Liver (tissue), 9 donors: Measurements from ENCODE around the gene CLCNKB. TPM values are rescaled to one million over a fixed set of nuclear protein-coding genes. Genes with fewer than 3 reads are reported as not detected.

ENCODE experiments used
- DNase-seq: peaks from one replicate; pipeline ENCODE4 v3.0.0-alpha.2; 2017; ENCODE audit warnings: low spot score
- H3K27ac ChIP-seq, 2 donors: one replicate each; pipeline ENCODE4 v1.7.0; 2013; ENCODE audit warnings: inconsistent platforms in 2 of 2, low read length in 2 of 2, control low read depth in 1 of 2, low read depth in 1 of 2, mild to moderate bottlenecking in 1 of 2
- H3K27me3 ChIP-seq, 4 donors: one replicate each; pipeline versions ENCODE4 v1.6.1 to v1.7.0; 2013; ENCODE audit warnings: low read length in 3 of 4, inconsistent platforms in 1 of 4, mild to moderate bottlenecking in 1 of 4, moderate library complexity in 1 of 4; ENCODE audit not compliant: control insufficient read depth in 4 of 4, insufficient read depth in 4 of 4
- H3K36me3 ChIP-seq, 4 donors: one replicate each; pipeline versions ENCODE4 v1.6.1 to v1.7.0; 2013; ENCODE audit warnings: low read length in 3 of 4, mild to moderate bottlenecking in 3 of 4, low read depth in 1 of 4, moderate library complexity in 1 of 4; ENCODE audit not compliant: control insufficient read depth in 4 of 4, insufficient read depth in 3 of 4
- H3K4me1 ChIP-seq, 4 donors: one replicate each; pipeline versions ENCODE4 v1.6.1 to v1.7.0; 2013; ENCODE audit warnings: low read length in 3 of 4, mild to moderate bottlenecking in 3 of 4, moderate library complexity in 1 of 4; ENCODE audit not compliant: control insufficient read depth in 4 of 4, insufficient read depth in 4 of 4
- H3K4me3 ChIP-seq, 3 donors: one replicate each; pipeline versions ENCODE4 v1.6.1 to v1.7.0; 2013; ENCODE audit warnings: low read length in 3 of 3, control low read depth in 1 of 3, low read depth in 1 of 3, mild to moderate bottlenecking in 1 of 3
- H3K9ac ChIP-seq, 2 donors: one replicate each; pipeline ENCODE4 v1.7.0; 2013; ENCODE audit warnings: low read length in 2 of 2, mild to moderate bottlenecking in 2 of 2, moderate library complexity in 2 of 2, control low read depth in 1 of 2, low read depth in 1 of 2
- H3K9me3 ChIP-seq, 4 donors: one replicate each; pipeline versions ENCODE4 v1.6.1 to v1.7.0; 2013; ENCODE audit warnings: low read length in 3 of 4; ENCODE audit not compliant: control insufficient read depth in 4 of 4
- CTCF ChIP-seq: fragments of 150-350 bp; IDR thresholded peaks from 2 replicates; pipeline ENCODE4 v1.5.1; 2017; ENCODE audit warnings: improper control_type of control experiment, low read depth, low read length; ENCODE audit not compliant: missing input control
- EGR1 ChIP-seq, 2 donors: IDR thresholded peaks; 2 replicates each; pipeline ENCODE4 v1.6.1; 2016 to 2018; ENCODE audit warnings: antibody characterized with exemption in 2 of 2, low read depth in 2 of 2
- FOXA2 ChIP-seq: IDR thresholded peaks from 2 replicates; pipeline ENCODE4 v1.6.1; 2016; ENCODE audit warnings: antibody characterized with exemption
- GABPA ChIP-seq, 2 donors: IDR thresholded peaks in 1 of 2; conservative IDR thresholded peaks in 1 of 2; 2 replicates each; pipeline ENCODE4 v1.6.1; 2016; ENCODE audit warnings: antibody characterized with exemption in 2 of 2, mild to moderate bottlenecking in 1 of 2, moderate library complexity in 1 of 2
- HNF4A ChIP-seq, 2 donors: conservative IDR thresholded peaks; 2 replicates each; pipeline ENCODE4 v1.6.1; 2016; ENCODE audit warnings: antibody characterized with exemption in 2 of 2, mild to moderate bottlenecking in 2 of 2
- HNF4G ChIP-seq: IDR thresholded peaks from 2 replicates; pipeline ENCODE4 v1.6.1; 2016; ENCODE audit warnings: antibody characterized with exemption
- JUND ChIP-seq, 2 donors: IDR thresholded peaks; 2 replicates each; pipeline ENCODE4 v1.6.1; 2016; ENCODE audit warnings: antibody characterized with exemption in 2 of 2
- NR2F2 ChIP-seq: IDR thresholded peaks from 2 replicates; pipeline ENCODE4 v1.6.1; 2016; ENCODE audit warnings: antibody characterized with exemption
- REST ChIP-seq: IDR thresholded peaks from 2 replicates; pipeline ENCODE4 v1.6.1; 2016; ENCODE audit warnings: antibody characterized with exemption, mild to moderate bottlenecking
- SP1 ChIP-seq: IDR thresholded peaks from 2 replicates; pipeline ENCODE4 v1.6.1; 2018; ENCODE audit warnings: antibody characterized with exemption, mild to moderate bottlenecking
- YY1 ChIP-seq: IDR thresholded peaks from 2 replicates; pipeline ENCODE4 v1.6.1; 2016; ENCODE audit warnings: antibody characterized with exemption, mild to moderate bottlenecking
- WGBS: extraction: QIAGEN DNeasy Blood & Tissue Kit; methylation state at CpG from one replicate; pipeline ENCODE4 v1.1.7; 2013; 5-methylcytosine and 5-hydroxymethylcytosine counted together
- polyA plus RNA-seq, 2 donors: library from polyadenylated mRNA; stranded (reverse) in 1 of 2; unstranded in 1 of 2; fragments of 200-250 nt in 1 of 2; fragments of >200 nt in 1 of 2; fragmentation: Nextera tagmentation in 1 of 2; extraction: Ambion mirVana in 1 of 2; gene quantifications; one replicate each; pipeline versions ENCODE4 v1.2.1 to v1.2.3, GENCODE V29; 2013 to 2015
- total RNA-seq, 2 donors: library from RNA; depleted of rRNA; stranded (reverse); fragments of >200 nt; gene quantifications; one replicate each; pipeline ENCODE4 v1.2.3, GENCODE V29; 2014
- TF ChIP-seq, protein P1 (sequence below): IDR thresholded peaks from 2 replicates; pipeline ENCODE4 v1.6.1; 2016; ENCODE audit warnings: antibody characterized with exemption
- TF ChIP-seq, protein P2 (sequence below): IDR thresholded peaks from 2 replicates; pipeline ENCODE4 v1.6.1; 2016; ENCODE audit warnings: antibody characterized with exemption
- donor health status: healthy.
- donor health status: healthy.
- donor health status: healthy.
- donor health status: healthy.
- donor health status: healthy.

CLCNKB gene
- total and polyA plus RNA-seq, 4 donors = not detected

DNA sequence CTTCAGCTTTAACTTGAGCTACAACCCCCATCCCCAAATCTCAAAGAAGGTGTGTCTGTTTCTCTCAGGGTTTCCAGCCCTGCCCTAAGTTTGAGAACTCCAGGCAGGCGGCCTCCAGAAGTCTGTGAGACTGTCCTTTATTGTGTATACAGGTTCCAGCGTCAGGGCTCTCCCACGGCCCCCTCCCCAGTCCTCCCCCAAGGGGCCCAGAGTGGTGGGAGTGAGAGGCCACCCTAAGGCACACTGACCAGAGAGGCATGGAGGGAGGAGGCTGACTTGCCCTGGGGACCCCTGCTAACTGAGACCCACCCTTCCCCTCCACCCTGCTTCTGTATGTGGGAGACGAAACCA lies 29.7 kb upstream of the CLCNKB start:
- no peak for TF ChIP-seq JUND (IDR thresholded peaks at IDR 0.05)
- TF ChIP-seq EGR1 (IDR thresholded peaks at IDR 0.05; ENCODE audit: low read depth in 2 of 2) = no peak
- TF ChIP-seq, protein P1, sequence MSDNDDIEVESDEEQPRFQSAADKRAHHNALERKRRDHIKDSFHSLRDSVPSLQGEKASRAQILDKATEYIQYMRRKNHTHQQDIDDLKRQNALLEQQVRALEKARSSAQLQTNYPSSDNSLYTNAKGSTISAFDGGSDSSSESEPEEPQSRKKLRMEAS = no peak
- no peak for TF ChIP-seq NR2F2
- H3K9ac ChIP-seq = no peak overlapping the region
- no peaks in the 10 kb centered on the region for H3K27me3 ChIP-seq
- peak overlapping the region in 1 of 2 donors; percentile 58 for H3K27ac ChIP-seq
- no peak for DNase-seq
- no peak overlapping the region for H3K4me3 ChIP-seq
- peaks cover 2 to 10% (median 6%) of the 10 kb centered on the region in 4 donors for H3K4me1 ChIP-seq
- H3K9me3 ChIP-seq = no peaks in the 10 kb centered on the region
- 72% methylated on average over 4 of the region's 4 CpGs for WGBS
- no peaks in the 10 kb centered on the region for H3K36me3 ChIP-seq

DNA sequence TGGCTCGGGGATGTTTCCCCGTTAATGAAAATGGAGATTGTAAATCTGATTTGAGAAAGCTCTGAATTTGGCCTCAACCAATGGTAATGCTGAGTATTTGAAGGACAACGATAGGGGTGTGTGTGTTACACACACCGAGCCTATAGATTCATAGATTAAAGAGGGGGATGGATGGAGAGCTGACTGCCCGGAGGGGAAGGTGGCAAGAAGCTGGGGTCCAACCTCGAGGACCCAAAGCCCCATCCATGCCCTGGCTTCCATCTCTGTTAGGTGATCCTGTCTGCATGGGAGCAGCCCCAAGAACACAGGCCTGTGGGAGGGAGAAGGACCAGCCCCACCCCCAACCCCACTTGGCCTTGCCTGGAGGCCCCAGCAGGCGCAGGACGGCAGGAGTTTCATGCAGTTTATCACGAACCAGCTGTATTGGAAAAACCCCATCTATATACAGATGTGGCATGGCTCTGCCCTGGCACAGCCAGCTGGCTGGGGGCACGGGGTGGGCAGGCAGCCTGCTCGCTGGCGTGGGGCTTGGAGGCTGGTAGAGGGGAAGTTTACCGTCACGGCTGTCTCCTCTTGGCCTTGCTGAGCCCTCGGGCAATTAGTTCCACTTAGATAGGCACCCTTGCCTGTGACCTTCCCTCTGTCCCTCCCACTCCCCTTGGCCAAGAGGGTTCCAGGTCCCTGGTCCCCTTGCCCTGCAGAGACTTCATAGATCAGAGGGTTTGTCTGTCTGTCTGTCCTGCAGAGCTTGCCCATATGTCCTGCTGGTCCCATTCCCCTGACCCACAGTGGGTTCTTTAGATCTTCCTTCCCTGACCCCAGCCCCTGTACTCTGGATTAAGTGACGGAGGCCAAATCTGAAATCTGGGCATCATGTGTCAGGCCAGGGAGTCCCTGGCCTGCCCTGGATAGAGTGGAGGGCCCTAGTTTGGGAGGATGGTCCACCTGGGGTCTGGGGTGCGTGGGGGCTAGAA lies 28.8 kb upstream of the CLCNKB start:
- Histone ChIP-seq H3K4me3 (no peak overlapping the region), H3K27me3 (no peaks in the 10 kb centered on the region), H3K9me3 (no peaks in the 10 kb centered on the region), H3K9ac (no peak overlapping the region), H3K27ac (no peak overlapping the region), H3K36me3 (no peaks in the 10 kb centered on the region), H3K4me1 (peaks cover 7 to 15% (median 8%) of the 10 kb centered on the region in 4 donors)
- TF ChIP-seq, protein P1 = no peak
- no peak for TF ChIP-seq FOXA2
- TF ChIP-seq YY1 = no peak
- TF ChIP-seq EGR1 (IDR thresholded peaks at IDR 0.05; ENCODE audit: low read depth in 2 of 2) = no peak
- no peak for TF ChIP-seq HNF4G
- TF ChIP-seq SP1 = no peak
- no peak for TF ChIP-seq CTCF
- TF ChIP-seq HNF4A (conservative IDR thresholded peaks at IDR 0.05) = no peak
- no peak for TF ChIP-seq NR2F2
- no peak for TF ChIP-seq GABPA (IDR thresholded peaks at IDR 0.05 in 1 of 2, conservative IDR thresholded peaks at IDR 0.05 in 1 of 2)
- TF ChIP-seq JUND (IDR thresholded peaks at IDR 0.05) = no peak
- TF ChIP-seq, protein P2, sequence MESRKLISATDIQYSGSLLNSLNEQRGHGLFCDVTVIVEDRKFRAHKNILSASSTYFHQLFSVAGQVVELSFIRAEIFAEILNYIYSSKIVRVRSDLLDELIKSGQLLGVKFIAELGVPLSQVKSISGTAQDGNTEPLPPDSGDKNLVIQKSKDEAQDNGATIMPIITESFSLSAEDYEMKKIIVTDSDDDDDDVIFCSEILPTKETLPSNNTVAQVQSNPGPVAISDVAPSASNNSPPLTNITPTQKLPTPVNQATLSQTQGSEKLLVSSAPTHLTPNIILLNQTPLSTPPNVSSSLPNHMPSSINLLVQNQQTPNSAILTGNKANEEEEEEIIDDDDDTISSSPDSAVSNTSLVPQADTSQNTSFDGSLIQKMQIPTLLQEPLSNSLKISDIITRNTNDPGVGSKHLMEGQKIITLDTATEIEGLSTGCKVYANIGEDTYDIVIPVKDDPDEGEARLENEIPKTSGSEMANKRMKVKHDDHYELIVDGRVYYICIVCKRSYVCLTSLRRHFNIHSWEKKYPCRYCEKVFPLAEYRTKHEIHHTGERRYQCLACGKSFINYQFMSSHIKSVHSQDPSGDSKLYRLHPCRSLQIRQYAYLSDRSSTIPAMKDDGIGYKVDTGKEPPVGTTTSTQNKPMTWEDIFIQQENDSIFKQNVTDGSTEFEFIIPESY = no peak
- no peak for TF ChIP-seq REST
- no peak for DNase-seq
- WGBS = 82% methylated on average over 17 of the region's 17 CpGs
